HG02571 (cell line): ENCODE results near the gene QKI.
"Not testable (repeated sequence)": the region's sequence is repeated elsewhere in the genome, so short reads cannot be mapped to it uniquely, and the experiment has no call there.

ENCODE experiments used
- ATAC-seq: cut with Tn5 transposase; IDR thresholded peaks from one replicate; pipeline ENCODE4 v1.9.1; 2021; ENCODE audit warnings: mild to moderate bottlenecking, moderate library complexity; ENCODE audit not compliant: unreplicated experiment

Gene QKI

DNA sequence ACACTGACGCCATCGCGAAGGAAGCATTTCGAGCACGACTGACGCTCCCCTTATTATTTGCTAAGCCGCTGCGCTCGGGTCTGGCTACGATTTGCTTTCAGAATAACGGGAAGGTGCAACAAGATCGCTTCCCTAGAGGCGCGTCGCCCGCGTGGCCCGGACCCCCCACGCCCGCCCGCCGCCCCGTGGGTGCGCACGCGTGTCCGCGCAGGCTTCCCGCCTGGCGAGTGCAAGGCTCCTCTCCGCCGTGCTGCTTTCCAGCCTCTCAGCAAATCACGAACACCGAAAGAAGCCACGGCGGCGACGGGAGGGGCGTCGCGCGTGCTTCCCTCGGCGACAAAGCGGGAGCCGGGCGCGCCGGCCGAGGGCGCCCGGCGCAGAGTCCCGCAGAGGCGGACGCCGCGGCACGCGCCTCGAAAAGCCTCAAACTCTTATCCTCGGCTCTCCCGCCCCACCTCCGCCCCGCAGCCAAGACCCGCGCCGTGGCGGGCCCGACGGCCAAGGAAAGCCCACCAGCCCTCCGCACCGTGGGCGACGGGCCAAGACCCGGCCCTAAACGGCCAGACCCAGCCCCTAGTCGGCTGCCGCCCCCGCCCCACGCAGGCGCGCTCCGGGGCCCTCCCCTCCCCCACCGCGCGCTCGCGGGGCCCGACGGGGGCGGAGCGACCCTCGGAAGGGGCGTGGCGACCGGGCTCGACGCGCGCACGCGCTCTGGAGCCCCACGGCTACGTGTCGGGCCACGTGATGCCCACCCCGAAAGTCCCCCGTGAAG lies 987 bp upstream of the QKI start:
- peak; percentile 46 for ATAC-seq

GRCh38 chr6:163414946-163415619 lies 565 bp downstream of the QKI start:
- ATAC-seq = peak; percentile 0

GRCh38 chr6:163415620-163416556 lies 1.4 kb downstream of the QKI start:
- ATAC-seq = no peak

DNA sequence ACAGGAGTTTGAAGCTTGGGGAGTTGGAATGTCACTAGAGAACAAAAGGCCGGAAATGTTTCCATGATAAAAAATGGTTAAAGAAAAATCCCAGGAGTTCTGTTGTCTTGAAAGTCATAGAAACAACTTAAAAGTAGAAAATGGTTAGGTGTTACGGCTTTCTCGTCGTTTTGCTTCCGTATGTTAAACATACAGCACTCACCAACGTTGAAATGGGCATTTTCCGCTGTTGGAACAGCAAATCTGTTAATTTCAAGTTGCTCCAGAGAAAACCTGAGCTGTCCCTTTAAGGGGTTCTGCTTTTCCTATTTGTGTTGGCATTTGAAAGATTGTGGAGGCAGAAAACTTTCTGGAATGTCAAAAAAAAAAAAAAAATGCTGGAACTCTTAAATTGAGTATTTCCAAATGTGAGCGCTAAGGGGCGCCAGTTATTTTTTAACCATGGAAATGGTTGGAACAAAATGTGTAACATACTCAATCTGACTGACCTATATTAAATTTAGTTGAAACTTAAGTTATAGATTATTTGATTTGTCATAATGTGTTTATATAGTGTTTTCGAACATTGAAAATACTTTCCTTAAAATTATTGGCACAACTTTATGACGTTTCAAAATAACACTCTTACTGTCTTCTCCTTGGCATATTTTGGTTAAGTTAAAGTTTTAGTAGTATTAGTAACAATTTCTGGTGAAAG lies 2.2 kb downstream of the QKI start:
- ATAC-seq = no peak

GRCh38 chr6:163417595-163417994 lies 3.1 kb downstream of the QKI start:
- ATAC-seq = no peak

DNA sequence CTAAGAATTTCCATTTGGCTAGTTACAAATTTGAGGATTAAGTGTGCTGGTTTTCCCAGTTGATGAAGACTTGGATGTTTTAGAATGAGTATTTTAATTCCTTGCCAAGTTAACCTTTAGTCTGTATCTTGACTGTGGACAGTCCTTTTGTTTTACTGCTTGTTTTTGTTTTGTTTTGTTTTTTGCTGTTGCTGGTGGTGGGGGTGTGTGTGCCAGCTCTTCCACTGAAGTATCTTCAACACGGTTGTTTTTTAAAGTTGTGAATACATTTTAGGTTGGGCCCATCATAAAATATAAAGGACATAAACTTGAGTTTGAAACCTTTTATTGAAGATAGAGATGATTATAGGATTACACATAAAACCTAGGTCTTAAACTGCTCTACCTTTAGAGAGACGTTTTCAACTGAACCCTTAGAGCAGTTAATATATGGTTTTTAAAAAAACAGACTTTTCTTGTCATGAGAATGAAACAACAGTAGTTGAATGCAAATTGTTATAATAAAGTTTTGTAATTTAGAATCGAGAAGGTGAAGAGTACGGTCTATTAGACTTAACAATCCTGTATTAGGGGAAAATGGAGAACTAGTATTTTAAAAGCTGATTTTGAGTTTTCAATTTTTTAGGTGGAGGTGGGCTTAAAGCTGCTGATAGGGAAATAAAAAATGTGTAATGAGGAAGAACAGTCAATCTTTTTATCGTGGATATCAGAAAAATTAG lies 4.0 kb downstream of the QKI start:
- ATAC-seq = no peak

DNA sequence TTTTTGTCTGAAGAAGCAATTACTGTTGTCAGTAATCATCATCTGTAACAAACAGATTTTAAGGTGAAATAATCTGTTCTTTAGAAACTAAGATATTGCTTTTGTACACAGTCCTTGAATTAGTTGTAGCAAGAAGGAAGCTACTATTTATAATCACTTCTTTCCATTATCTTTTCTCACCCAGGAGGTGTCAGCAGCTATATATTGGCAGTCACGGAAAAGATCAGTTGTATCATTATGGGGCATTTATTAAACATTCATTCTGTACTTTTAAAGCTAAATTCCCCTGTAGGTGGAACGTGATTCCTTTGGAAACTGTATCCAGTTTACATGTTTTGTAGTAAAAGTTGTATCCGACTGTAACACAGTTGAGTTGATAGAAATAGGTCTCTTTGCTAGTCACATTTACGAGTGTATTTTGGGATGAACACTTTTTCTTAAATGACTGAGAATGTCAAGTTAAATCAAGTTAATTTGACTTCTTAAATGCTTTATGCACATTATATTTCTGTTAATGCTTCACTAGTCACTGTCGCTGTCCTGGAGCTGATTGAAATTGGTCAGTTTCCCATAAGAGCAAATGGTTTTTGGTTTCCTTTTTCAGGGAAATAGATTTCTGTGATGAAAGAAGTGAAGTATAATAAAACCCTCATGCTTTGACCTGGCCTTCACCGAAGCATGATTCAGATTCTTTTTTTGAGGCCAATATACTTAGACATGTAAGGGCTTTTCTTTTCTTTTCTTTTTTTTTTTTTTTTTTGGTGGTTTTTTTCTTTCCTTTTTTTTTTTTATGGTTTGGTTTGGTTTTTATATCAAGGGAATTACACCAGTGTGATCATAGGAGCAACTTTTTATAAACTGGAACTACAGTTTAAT lies 5.1 kb downstream of the QKI start:
- no peak for ATAC-seq

DNA sequence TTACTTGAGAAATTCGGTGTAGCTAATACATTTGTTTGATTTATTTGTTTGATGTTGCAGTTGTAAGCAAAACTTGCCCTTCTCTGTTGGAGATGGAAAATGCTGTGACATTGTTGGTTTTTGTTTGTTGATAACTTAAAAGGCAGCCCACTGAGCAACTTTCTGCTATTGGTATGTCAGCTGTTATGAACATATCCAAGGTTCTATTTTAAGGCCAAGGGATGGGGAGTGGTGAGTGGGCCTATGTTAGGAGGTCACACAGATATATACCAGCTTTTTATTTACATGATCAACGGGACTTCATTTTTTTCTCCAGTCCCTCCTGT lies 5.7 kb downstream of the QKI start:
- ATAC-seq = no peak

GRCh38 chr6:163422550-163422949 lies 8.0 kb downstream of the QKI start:
- ATAC-seq = no peak

GRCh38 chr6:163423696-163424095 lies 9.2 kb downstream of the QKI start:
- ATAC-seq = no peak

DNA sequence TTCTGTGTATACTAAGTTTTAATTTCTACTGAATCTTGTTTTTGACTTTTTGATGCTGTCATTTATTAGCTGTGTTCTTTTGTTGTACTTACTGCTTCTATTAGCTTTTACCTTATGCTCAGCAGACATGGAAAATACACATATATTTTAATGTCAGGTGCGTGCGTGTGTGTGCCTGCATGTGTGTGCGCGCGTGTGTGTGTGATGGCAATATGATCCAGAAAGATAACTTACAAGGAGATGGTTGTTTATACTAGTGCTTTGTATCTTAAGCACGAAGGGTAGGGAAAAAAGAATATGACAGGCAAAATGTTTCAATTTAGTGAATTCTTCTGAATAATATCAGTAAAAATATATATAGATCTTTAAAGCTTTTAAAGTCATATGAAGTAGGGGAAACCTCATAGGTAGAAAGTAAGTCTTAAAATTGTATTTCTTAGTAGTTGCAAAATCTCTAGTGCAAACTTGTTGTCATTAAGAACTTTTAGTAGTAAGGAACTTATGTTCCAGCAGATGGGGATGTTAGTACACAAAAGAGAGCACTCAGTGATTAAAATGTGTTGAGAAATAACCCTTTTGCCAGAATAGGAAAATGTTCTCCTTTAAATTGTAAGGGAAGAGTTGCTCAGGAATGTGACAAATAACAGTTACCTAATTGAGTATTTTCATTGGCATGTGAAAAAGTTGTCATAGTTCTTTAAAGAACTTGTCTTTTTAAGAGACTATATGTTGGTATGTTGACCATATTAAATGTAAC lies 13.2 kb downstream of the QKI start:
- ATAC-seq = no peak

- ATAC-seq = no peak
These were observed 13.9 kb downstream of the QKI start for GRCh38 chr6:163428373-163428772.

GRCh38 chr6:163429858-163430448 lies 15.4 kb downstream of the QKI start:
- no peak for ATAC-seq

GRCh38 chr6:163432300-163432699 lies 17.8 kb downstream of the QKI start:
- no peak for ATAC-seq

- ATAC-seq = not testable (repeated sequence)
These were observed 19.0 kb downstream of the QKI start for GRCh38 chr6:163433486-163433885.

- ATAC-seq = no peak
These were observed 20.5 kb downstream of the QKI start for GRCh38 chr6:163435023-163435422.

GRCh38 chr6:163436843-163437242 lies 22.3 kb downstream of the QKI start:
- ATAC-seq = no peak

DNA sequence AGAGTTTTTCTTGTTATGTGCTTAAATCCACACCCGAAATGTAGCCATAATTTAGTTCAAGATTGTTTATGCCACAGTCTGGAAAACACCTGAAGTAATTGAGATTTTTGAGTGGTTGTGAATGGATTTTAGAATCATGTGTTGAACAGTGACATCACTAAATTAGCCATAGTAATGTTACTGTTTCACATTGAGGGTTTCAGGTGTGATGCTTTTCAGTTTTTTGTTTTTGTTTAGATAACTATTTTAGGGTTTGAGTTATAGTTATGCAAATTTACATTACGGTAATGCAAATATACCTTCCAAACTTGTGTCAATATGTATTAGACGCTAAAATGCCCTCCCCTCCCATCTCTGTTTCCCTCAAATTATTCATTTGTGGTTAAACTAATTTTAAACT lies 22.9 kb downstream of the QKI start:
- ATAC-seq = no peak
